IMR-90 (cell line): Measurements from ENCODE around the gene KLHL8. TPM values are rescaled to one million over a fixed set of nuclear protein-coding genes. Genes with fewer than 3 reads are reported as not detected.

ENCODE experiments used
- ATAC-seq: fragments of 200-7000 bp; cut with Tn5 transposase; 2 replicates; pipeline ENCODE4 v1.9.1; 2020; ENCODE audit warnings: low read depth, mild to moderate bottlenecking, moderate library complexity
- BruUV-seq: library from RNA; stranded (reverse); fragments of 400-500 nt; replicated peaks from 2 replicates; lab custom pipeline; 2021; lab: Mats Ljungman, UMichigan
- CTCF ChIA-PET: fragments of 300-600 bp; formaldehyde crosslinking; extraction: SDS; loops from one replicate; lab custom pipeline; 2021; ENCODE audit warnings: antibody characterized with exemption; lab: Yijun Ruan, JAX
- POLR2A ChIA-PET: fragments of 300-600 bp; sonication (Branson Sonifier 250); formaldehyde crosslinking; loops from one replicate; lab custom pipeline; 2022; ENCODE audit warnings: antibody characterized with exemption; ENCODE audit not compliant: unreplicated experiment; lab: Charles Lee
- DNase-seq: peaks from one replicate; pipeline ENCODE4 v3.0.0; 2013
- H2AFZ ChIP-seq: replicated peaks from 2 replicates; pipeline ENCODE3; 2013; ENCODE audit warnings: low read length, mild to moderate bottlenecking; ENCODE audit not compliant: poor library complexity
- H2AK5ac ChIP-seq: 2 replicates; pipeline ENCODE4 v1.6.1; 2013; ENCODE audit warnings: low read depth, low read length, inconsistent platforms
- H2AK9ac ChIP-seq: replicated peaks from 2 replicates; pipeline ENCODE3; 2013; ENCODE audit warnings: mild to moderate bottlenecking, low read depth, low read length, moderate library complexity; ENCODE audit not compliant: poor library complexity
- H2BK120ac ChIP-seq: 2 replicates; pipeline ENCODE4 v1.6.1; 2013; ENCODE audit warnings: low read depth, low read length, inconsistent platforms
- H2BK15ac ChIP-seq: 3 replicates; pipeline ENCODE4 v1.6.1; 2013; ENCODE audit warnings: low read depth, low read length, inconsistent platforms
- H2BK20ac ChIP-seq: 2 replicates; pipeline ENCODE4 v1.6.1; 2013; ENCODE audit warnings: low read depth, mild to moderate bottlenecking, inconsistent platforms, low read length, moderate library complexity
- H2BK5ac ChIP-seq: 2 replicates; pipeline ENCODE4 v1.6.1; 2013; ENCODE audit warnings: mild to moderate bottlenecking, low read depth, low read length, inconsistent platforms; ENCODE audit not compliant: poor library complexity, severe bottlenecking
- H3K14ac ChIP-seq: replicated peaks from 2 replicates; pipeline ENCODE4 v1.6.1; 2013; ENCODE audit warnings: low read depth, low read length, inconsistent platforms
- H3K18ac ChIP-seq: 2 replicates; pipeline ENCODE4 v1.6.1; 2013; ENCODE audit warnings: low read depth, low read length, control low read depth
- H3K23ac ChIP-seq: 2 replicates; pipeline ENCODE4 v1.6.1; 2013; ENCODE audit warnings: low read depth, low read length, inconsistent platforms
- H3K27ac ChIP-seq: 2 replicates; pipeline ENCODE4 v1.5.1; 2013; ENCODE audit warnings: mild to moderate bottlenecking, control low read depth, low read length; ENCODE audit not compliant: insufficient read depth
- H3K27me3 ChIP-seq: 2 replicates; pipeline ENCODE4 v1.6.1; 2013; ENCODE audit warnings: low read length; ENCODE audit not compliant: control insufficient read depth, insufficient read depth
- H3K36me3 ChIP-seq: 2 replicates; pipeline ENCODE4 v1.6.1; 2013; ENCODE audit warnings: low read length, mixed read lengths; ENCODE audit not compliant: control insufficient read depth, insufficient read depth
- H3K4ac ChIP-seq: 2 replicates; pipeline ENCODE4 v1.6.1; 2013; ENCODE audit warnings: low read depth, low read length, inconsistent platforms
- H3K4me1 ChIP-seq: 2 replicates; pipeline ENCODE4 v1.6.1; 2013; ENCODE audit warnings: low read length, mixed read lengths; ENCODE audit not compliant: control insufficient read depth, insufficient read depth
- H3K4me2 ChIP-seq: 2 replicates; pipeline ENCODE4 v1.6.1; 2013; ENCODE audit warnings: low read depth, mild to moderate bottlenecking, control low read depth, low read length, moderate library complexity
- H3K4me3 ChIP-seq: 2 replicates; pipeline ENCODE4 v1.5.1; 2013; ENCODE audit warnings: low read depth, mild to moderate bottlenecking, control low read depth, low read length, moderate library complexity; ENCODE audit not compliant: insufficient read depth
- H3K56ac ChIP-seq: 2 replicates; pipeline ENCODE4 v1.6.1; 2013; ENCODE audit warnings: low read length, inconsistent platforms; ENCODE audit not compliant: insufficient read depth; ENCODE audit errors: extremely low read depth
- H3K79me1 ChIP-seq, 2 experiments: 2 replicates each; pipeline ENCODE4 v1.6.1; 2013; ENCODE audit warnings: low read length in 2 of 2, inconsistent platforms in 1 of 2, low read depth in 1 of 2
- H3K9ac ChIP-seq: 2 replicates; pipeline ENCODE4 v1.6.1; 2013; ENCODE audit warnings: low read depth, low read length, control low read depth
- H3K9me1 ChIP-seq: 2 replicates; pipeline ENCODE4 v1.6.1; 2013; ENCODE audit warnings: low read length, inconsistent platforms; ENCODE audit not compliant: insufficient read depth
- H3K9me3 ChIP-seq: 2 replicates; pipeline ENCODE4 v1.6.1; 2013; ENCODE audit warnings: low read length; ENCODE audit not compliant: control insufficient read depth, insufficient read depth
- H4K20me1 ChIP-seq: 2 replicates; pipeline ENCODE4 v1.6.1; 2013; ENCODE audit warnings: low read length, inconsistent platforms; ENCODE audit not compliant: insufficient read depth
- H4K5ac ChIP-seq: 2 replicates; pipeline ENCODE4 v1.6.1; 2013; ENCODE audit warnings: mild to moderate bottlenecking, low read depth, low read length, control low read depth
- H4K8ac ChIP-seq, 2 experiments: 2 replicates each; pipeline ENCODE4 v1.6.1; 2013; ENCODE audit warnings: low read depth in 2 of 2, low read length in 2 of 2, control low read depth in 1 of 2, inconsistent platforms in 1 of 2
- H4K91ac ChIP-seq: 2 replicates; pipeline ENCODE4 v1.6.1; 2013; ENCODE audit warnings: low read depth, low read length, inconsistent platforms; ENCODE audit not compliant: insufficient read depth
- BHLHE40 ChIP-seq: fragments of 150-350 bp; IDR thresholded peaks from 2 replicates; pipeline ENCODE4 v1.6.1; 2016; ENCODE audit warnings: mild to moderate bottlenecking, low read depth, low read length
- CTCF ChIP-seq: conservative IDR thresholded peaks from 2 replicates; pipeline ENCODE4 v1.5.1; 2012; ENCODE audit warnings: mild to moderate bottlenecking, low read depth, low read length, improper control_type of control experiment
- FOS ChIP-seq: fragments of 150-350 bp; IDR thresholded peaks from 2 replicates; pipeline ENCODE4 v1.6.1; 2016; ENCODE audit warnings: low read depth, low read length
- MAFK ChIP-seq: IDR thresholded peaks from 2 replicates; pipeline ENCODE4 v1.6.1; 2012; ENCODE audit warnings: low read depth, low read length, improper control_type of control experiment
- MAZ ChIP-seq: IDR thresholded peaks from 2 replicates; pipeline ENCODE4 v1.6.1; 2012; ENCODE audit warnings: low read depth, mild to moderate bottlenecking, low read length, improper control_type of control experiment, moderate library complexity, borderline replicate concordance
- POLR2A ChIP-seq: IDR thresholded peaks from 2 replicates; pipeline ENCODE4 v1.6.1; 2012; ENCODE audit warnings: mild to moderate bottlenecking, low read depth, low read length
- RAD21 ChIP-seq: IDR thresholded peaks from 2 replicates; pipeline ENCODE4 v1.6.1; 2012; ENCODE audit warnings: low read length, improper control_type of control experiment
- RFX5 ChIP-seq: IDR thresholded peaks from 2 replicates; pipeline ENCODE4 v1.8.0; 2012; ENCODE audit warnings: low read depth, mild to moderate bottlenecking, low read length, moderate library complexity
- SMC3 ChIP-seq: fragments of 150-350 bp; IDR thresholded peaks from 2 replicates; pipeline ENCODE4 v1.6.1; 2016; ENCODE audit warnings: low read depth, mild to moderate bottlenecking, antibody characterized with exemption, low read length, moderate library complexity
- WGBS, 2 experiments: methylation state at CpG; one replicate each; pipeline versions ENCODE4 v1.1.5 to v1.1.7; 2013; ENCODE audit warnings: missing lambda C conversion rate in 2 of 2; ENCODE audit not compliant: insufficient read length in 1 of 2; ENCODE audit errors: extremely low coverage in 2 of 2; 5-methylcytosine and 5-hydroxymethylcytosine counted together
- dilution Hi-C: fragments of 300-500 bp; cut with HindIII; formaldehyde crosslinking; loops from one replicate; pipeline ENCODE4 v1.14.3; 2018; ENCODE audit warnings: low sequenced_read_pairs; ENCODE audit not compliant: unreplicated experiment
- in situ Hi-C: fragments of 300-500 bp; cut with MboI; formaldehyde crosslinking; loops from 3 replicates; pipeline ENCODE4 v1.14.3; 2019; ENCODE audit warnings: low sequenced_read_pairs, inconsistent platforms, mixed read lengths
- intact Hi-C: fragments of 100-400 bp; cut with micrococcal nuclease; formaldehyde crosslinking; loops from 2 replicates; pipeline ENCODE4 v1.10.0; 2022
- polyA plus RNA-seq, 3 experiments: library from polyadenylated mRNA; depleted of rRNA; stranded (reverse); fragments of >200 nt; gene quantifications; 2 replicates each; pipeline ENCODE4 v1.2.3, GENCODE V29; 2012; ENCODE audit warnings: low replicate concordance in 1 of 3
- total RNA-seq: library from RNA; depleted of rRNA; stranded (reverse); fragments of >200 nt; gene quantifications from 2 replicates; pipeline ENCODE4 v1.2.3, GENCODE V29; 2012

Gene KLHL8
- total and polyA plus RNA-seq, 2 of the 4 experiments (the other 2 are of a cell fraction): 3.1 to 9.5 TPM

- no peak overlapping the region for H3K23ac ChIP-seq
- no peak overlapping the region for H2BK120ac ChIP-seq
- no peak overlapping the region for H2AFZ ChIP-seq
- CTCF ChIA-PET: no interaction called here
- no peak overlapping the region for H2BK5ac ChIP-seq
- H3K18ac ChIP-seq: no peak overlapping the region
- in situ Hi-C loops: no loop called here
- intact Hi-C loops: no loop called here
- BruUV-seq: no TSS peak
- no peak overlapping the region for H2AK9ac ChIP-seq
- H3K9me1 ChIP-seq: peaks cover 14% of the 10 kb centered on the region
- no peaks in the 10 kb centered on the region for H3K27me3 ChIP-seq
- H3K9me3 ChIP-seq: no peaks in the 10 kb centered on the region
- H4K5ac ChIP-seq: no peak overlapping the region
- H4K20me1 ChIP-seq: no peaks in the 10 kb centered on the region
- H3K4me1 ChIP-seq: peaks cover 7% of the 10 kb centered on the region
- WGBS, 2 experiments: 90% methylated on average over 2 of the region's 8 CpGs; no CpG with 5 or more reads in 1 of the 2 experiments
- H4K8ac ChIP-seq: no peak overlapping the region
- H3K4me2 ChIP-seq: no peak overlapping the region
- no peak overlapping the region for H3K14ac ChIP-seq
- dilution Hi-C loops: no loop called here
- H2BK20ac ChIP-seq: no peak overlapping the region
- no peak overlapping the region for H3K4ac ChIP-seq
- no peak overlapping the region for H4K91ac ChIP-seq
- no peak overlapping the region for H3K56ac ChIP-seq
- no peak overlapping the region for H3K9ac ChIP-seq
- no peak overlapping the region for H2AK5ac ChIP-seq
- H2BK15ac ChIP-seq: no peak overlapping the region
- no peak for ATAC-seq
- POLR2A ChIA-PET: no interaction called here
- DNase-seq: no peak
- H3K79me1 ChIP-seq: peaks cover 0 to 6% of the 10 kb centered on the region in 2 experiments; a peak in 1 of 4 replicates
- H3K4me3 ChIP-seq: no peak overlapping the region
- H3K36me3 ChIP-seq: peaks cover 32% of the 10 kb centered on the region
- TF ChIP-seq FOS (no peak), CTCF (no peak), SMC3 (no peak), BHLHE40 (no peak), POLR2A (no peak), RAD21 (no peak), RFX5 (no peak), MAZ (no peak), MAFK (no peak)
- no peak overlapping the region for H3K27ac ChIP-seq
These were observed 88.4 kb downstream of the KLHL8 start for GRCh38 chr4:87132035-87132434.
